IMR-90 (cell line): ENCODE results near the gene ABCA2.

ENCODE experiments used
- BHLHE40 ChIP-seq: fragments of 150-350 bp; IDR thresholded peaks from 2 replicates; pipeline ENCODE4 v1.6.1; 2016; ENCODE audit warnings: mild to moderate bottlenecking, low read depth, low read length
- CEBPB ChIP-seq: IDR thresholded peaks from 2 replicates; pipeline ENCODE4 v1.6.1; 2012; ENCODE audit warnings: low read depth, low read length, improper control_type of control experiment
- CHD1 ChIP-seq: IDR thresholded peaks from 2 replicates; pipeline ENCODE4 v1.6.1; 2012; ENCODE audit warnings: low read depth, low read length, improper control_type of control experiment
- FOS ChIP-seq: fragments of 150-350 bp; IDR thresholded peaks from 2 replicates; pipeline ENCODE4 v1.6.1; 2016; ENCODE audit warnings: low read depth, low read length
- MAFK ChIP-seq: IDR thresholded peaks from 2 replicates; pipeline ENCODE4 v1.6.1; 2012; ENCODE audit warnings: low read depth, low read length, improper control_type of control experiment
- MXI1 ChIP-seq: IDR thresholded peaks from 2 replicates; pipeline ENCODE4 v1.6.1; 2012; ENCODE audit warnings: low read depth, mild to moderate bottlenecking, low read length, moderate library complexity, borderline replicate concordance
- POLR2A ChIP-seq: IDR thresholded peaks from 2 replicates; pipeline ENCODE4 v1.6.1; 2012; ENCODE audit warnings: mild to moderate bottlenecking, low read depth, low read length
- RAD21 ChIP-seq: IDR thresholded peaks from 2 replicates; pipeline ENCODE4 v1.6.1; 2012; ENCODE audit warnings: low read length, improper control_type of control experiment
- RFX5 ChIP-seq: IDR thresholded peaks from 2 replicates; pipeline ENCODE4 v1.8.0; 2012; ENCODE audit warnings: low read depth, mild to moderate bottlenecking, low read length, moderate library complexity
- SMC3 ChIP-seq: fragments of 150-350 bp; IDR thresholded peaks from 2 replicates; pipeline ENCODE4 v1.6.1; 2016; ENCODE audit warnings: low read depth, mild to moderate bottlenecking, antibody characterized with exemption, low read length, moderate library complexity
- TF ChIP-seq, protein P1 (sequence below): conservative IDR thresholded peaks from 2 replicates; pipeline ENCODE4 v1.5.1; 2012; ENCODE audit warnings: mild to moderate bottlenecking, low read depth, low read length, improper control_type of control experiment

DNA sequence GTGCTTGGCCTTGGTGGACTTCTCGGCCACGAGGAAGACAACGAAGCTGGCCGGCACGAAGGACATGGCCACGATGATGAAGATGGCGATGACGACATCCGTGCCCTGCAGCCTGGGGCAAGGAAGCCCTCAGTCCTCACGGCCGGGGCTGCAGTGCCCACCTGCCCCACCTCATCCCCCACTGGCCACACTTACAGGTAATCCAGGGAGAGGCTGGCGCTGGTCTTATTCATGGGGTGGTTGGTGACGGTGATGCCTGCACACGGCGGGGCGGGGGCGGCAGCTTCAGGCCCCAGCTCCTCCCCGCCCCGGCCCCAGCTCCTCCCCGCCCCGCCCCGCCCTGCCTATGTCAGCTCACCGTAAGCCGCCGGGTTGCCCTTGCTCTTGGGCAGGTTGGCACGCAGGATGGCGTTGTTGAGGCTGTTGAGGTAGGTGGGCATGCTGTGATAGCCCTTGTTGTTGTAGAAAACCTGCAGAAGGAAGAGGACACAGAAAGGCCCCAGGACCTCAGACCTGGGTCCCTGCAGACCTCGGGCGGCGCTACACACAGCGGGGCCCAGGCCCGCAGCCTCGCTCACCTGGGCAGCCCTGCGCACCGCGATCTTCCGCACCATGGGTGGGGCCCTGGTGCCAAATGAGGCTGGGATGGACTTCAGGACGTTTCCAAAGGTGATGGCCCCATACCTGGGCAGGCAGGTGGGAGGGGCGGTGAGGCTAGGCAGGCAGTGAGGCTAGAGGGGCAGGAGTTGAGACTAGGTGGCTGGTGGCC, 15.9 kb downstream of the ABCA2 start:
- TF ChIP-seq, protein P1, sequence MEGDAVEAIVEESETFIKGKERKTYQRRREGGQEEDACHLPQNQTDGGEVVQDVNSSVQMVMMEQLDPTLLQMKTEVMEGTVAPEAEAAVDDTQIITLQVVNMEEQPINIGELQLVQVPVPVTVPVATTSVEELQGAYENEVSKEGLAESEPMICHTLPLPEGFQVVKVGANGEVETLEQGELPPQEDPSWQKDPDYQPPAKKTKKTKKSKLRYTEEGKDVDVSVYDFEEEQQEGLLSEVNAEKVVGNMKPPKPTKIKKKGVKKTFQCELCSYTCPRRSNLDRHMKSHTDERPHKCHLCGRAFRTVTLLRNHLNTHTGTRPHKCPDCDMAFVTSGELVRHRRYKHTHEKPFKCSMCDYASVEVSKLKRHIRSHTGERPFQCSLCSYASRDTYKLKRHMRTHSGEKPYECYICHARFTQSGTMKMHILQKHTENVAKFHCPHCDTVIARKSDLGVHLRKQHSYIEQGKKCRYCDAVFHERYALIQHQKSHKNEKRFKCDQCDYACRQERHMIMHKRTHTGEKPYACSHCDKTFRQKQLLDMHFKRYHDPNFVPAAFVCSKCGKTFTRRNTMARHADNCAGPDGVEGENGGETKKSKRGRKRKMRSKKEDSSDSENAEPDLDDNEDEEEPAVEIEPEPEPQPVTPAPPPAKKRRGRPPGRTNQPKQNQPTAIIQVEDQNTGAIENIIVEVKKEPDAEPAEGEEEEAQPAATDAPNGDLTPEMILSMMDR = no peak
- TF ChIP-seq SMC3 (no peak), CHD1 (no peak), POLR2A (no peak), CEBPB (no peak), BHLHE40 (no peak), MXI1 (no peak), MAFK (no peak), RAD21 (no peak), FOS (no peak), RFX5 (no peak)
